Ovary (tissue), 3 donors: Measurements from ENCODE around the gene PTPRU.

Experiments
- EP300 ChIP-seq: sonication (generic); formaldehyde crosslinking; IDR thresholded peaks from one replicate; pipeline ENCODE4 v1.6.1; 2017; ENCODE audit warnings: antibody characterized with exemption
- POLR2A ChIP-seq: fragments of 450-650 bp; IDR thresholded peaks from one replicate; pipeline ENCODE4 v1.6.1; 2017; ENCODE audit warnings: antibody characterized with exemption, mild to moderate bottlenecking, moderate library complexity
- TF ChIP-seq, protein P1 (sequence below), 3 donors: fragments of 450-650 bp in 2 of 3; fragments of 200-600 bp in 1 of 3; IDR thresholded peaks; one replicate each; pipeline versions ENCODE4 v1.5.1 to v1.8.0; 2016 to 2022; ENCODE audit warnings: antibody characterized with exemption in 3 of 3, mild to moderate bottlenecking in 1 of 3
- donor health status: DM: no; HTN: no; CAD: no.

DNA sequence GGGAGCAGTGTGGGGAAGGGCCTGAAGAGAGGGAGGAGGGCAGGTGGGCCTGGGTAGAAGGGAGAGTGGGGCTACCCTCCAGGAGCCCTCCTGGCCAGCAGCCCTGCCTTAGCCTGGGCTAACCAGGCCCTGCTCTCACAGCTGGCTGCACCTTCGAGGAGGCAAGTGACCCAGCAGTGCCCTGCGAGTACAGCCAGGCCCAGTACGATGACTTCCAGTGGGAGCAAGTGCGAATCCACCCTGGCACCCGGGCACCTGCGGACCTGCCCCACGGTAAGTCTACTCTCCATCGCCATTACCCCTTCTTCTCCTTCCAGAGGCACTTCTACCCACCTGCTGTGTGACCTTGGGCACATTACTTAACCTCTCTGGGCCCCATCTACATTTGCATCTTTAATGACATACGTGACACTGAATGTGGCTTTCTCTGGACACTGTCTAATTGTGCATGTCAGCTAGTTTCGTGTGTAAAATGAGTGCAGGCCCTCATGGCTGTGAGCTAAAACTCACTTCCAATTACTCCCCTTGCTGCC lies 18.9 kb downstream of the PTPRU start:
- TF ChIP-seq, protein P1, sequence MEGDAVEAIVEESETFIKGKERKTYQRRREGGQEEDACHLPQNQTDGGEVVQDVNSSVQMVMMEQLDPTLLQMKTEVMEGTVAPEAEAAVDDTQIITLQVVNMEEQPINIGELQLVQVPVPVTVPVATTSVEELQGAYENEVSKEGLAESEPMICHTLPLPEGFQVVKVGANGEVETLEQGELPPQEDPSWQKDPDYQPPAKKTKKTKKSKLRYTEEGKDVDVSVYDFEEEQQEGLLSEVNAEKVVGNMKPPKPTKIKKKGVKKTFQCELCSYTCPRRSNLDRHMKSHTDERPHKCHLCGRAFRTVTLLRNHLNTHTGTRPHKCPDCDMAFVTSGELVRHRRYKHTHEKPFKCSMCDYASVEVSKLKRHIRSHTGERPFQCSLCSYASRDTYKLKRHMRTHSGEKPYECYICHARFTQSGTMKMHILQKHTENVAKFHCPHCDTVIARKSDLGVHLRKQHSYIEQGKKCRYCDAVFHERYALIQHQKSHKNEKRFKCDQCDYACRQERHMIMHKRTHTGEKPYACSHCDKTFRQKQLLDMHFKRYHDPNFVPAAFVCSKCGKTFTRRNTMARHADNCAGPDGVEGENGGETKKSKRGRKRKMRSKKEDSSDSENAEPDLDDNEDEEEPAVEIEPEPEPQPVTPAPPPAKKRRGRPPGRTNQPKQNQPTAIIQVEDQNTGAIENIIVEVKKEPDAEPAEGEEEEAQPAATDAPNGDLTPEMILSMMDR (IDR thresholded peaks at IDR 0.05): no peak
- TF ChIP-seq EP300 (no peak), POLR2A (no peak)
